GM21529 (cell line): ENCODE data around the gene PPP5C.
"Not testable (repeated sequence)": the region's sequence is repeated elsewhere in the genome, so short reads cannot be mapped to it uniquely, and the experiment has no call there.

Source experiments
- ATAC-seq: cut with Tn5 transposase; IDR thresholded peaks from one replicate; pipeline ENCODE4 v1.9.1; 2021; ENCODE audit not compliant: unreplicated experiment

PPP5C gene

GRCh38 chr19:46361915-46362314, 15.0 kb downstream of the PPP5C start:
- ATAC-seq = no peak

- ATAC-seq = no peak
These were observed 17.5 kb downstream of the PPP5C start for GRCh38 chr19:46364359-46364758.

GRCh38 chr19:46365561-46365960, 18.7 kb downstream of the PPP5C start:
- no peak for ATAC-seq

- no peak for ATAC-seq
These were observed 19.9 kb downstream of the PPP5C start for GRCh38 chr19:46366620-46367292.

- no peak for ATAC-seq
These were observed 20.5 kb downstream of the PPP5C start for GRCh38 chr19:46367426-46367825.

GRCh38 chr19:46368116-46368515, 21.2 kb downstream of the PPP5C start:
- ATAC-seq = no peak

GRCh38 chr19:46369817-46370216, 22.9 kb downstream of the PPP5C start:
- ATAC-seq = no peak

GRCh38 chr19:46371371-46371901, 24.5 kb downstream of the PPP5C start:
- ATAC-seq = no peak

- no peak for ATAC-seq
These were observed 26.1 kb downstream of the PPP5C start for GRCh38 chr19:46372901-46373490.

- ATAC-seq = no peak
These were observed 26.8 kb downstream of the PPP5C start for GRCh38 chr19:46373491-46374359.

- no peak for ATAC-seq
These were observed 27.9 kb downstream of the PPP5C start for GRCh38 chr19:46374536-46375475.

- not testable (repeated sequence) for ATAC-seq
These were observed 28.7 kb downstream of the PPP5C start for GRCh38 chr19:46375476-46376067.

- ATAC-seq = no peak
These were observed 29.6 kb downstream of the PPP5C start for GRCh38 chr19:46376241-46377153.

GRCh38 chr19:46378268-46378667, 31.4 kb downstream of the PPP5C start:
- ATAC-seq = no peak

- ATAC-seq = no peak
These were observed 33.8 kb downstream of the PPP5C start for GRCh38 chr19:46380690-46381089.

GRCh38 chr19:46381346-46381745, 34.5 kb downstream of the PPP5C start:
- ATAC-seq = no peak

- no peak for ATAC-seq
These were observed 35.0 kb downstream of the PPP5C start for GRCh38 chr19:46381756-46382345.

GRCh38 chr19:46383171-46383815, 36.4 kb downstream of the PPP5C start:
- ATAC-seq = no peak
